A549 (cell line): ENCODE measurements around the gene CEACAM1.

Source experiments
- CEBPB ChIP-seq, 2 experiments: fragments of >200 bp in 1 of 2; sonication (Bioruptor Twin) in 1 of 2; formaldehyde crosslinking in 1 of 2; IDR thresholded peaks; 2 replicates each; pipeline ENCODE4 v1.6.1; 2012 to 2016
- CTCF ChIP-seq: fragments of >200 bp; sonication (Bioruptor Twin); formaldehyde crosslinking; IDR thresholded peaks from 3 replicates; pipeline ENCODE4 v1.5.1; 2016
- E2F6 ChIP-seq: IDR thresholded peaks from 2 replicates; pipeline ENCODE4 v1.6.1; 2012; ENCODE audit warnings: low read depth, borderline replicate concordance
- EP300 ChIP-seq, 2 experiments: fragments of >200 bp; sonication (Bioruptor Twin); formaldehyde crosslinking; IDR thresholded peaks; 2 replicates in 1 of 2; 3 replicates in 1 of 2; pipeline ENCODE4 v1.6.1; 2016 to 2017
- GATA3 ChIP-seq: IDR thresholded peaks from 2 replicates; pipeline ENCODE4 v1.6.1; 2012; ENCODE audit warnings: borderline replicate concordance
- HDAC2 ChIP-seq: fragments of 200-600 bp; sonication (generic); IDR thresholded peaks from 2 replicates; pipeline ENCODE4 v1.6.1; 2016
- HOXB13 ChIP-seq: fragments of 250-450 bp; sonication (Bioruptor Pico); IDR thresholded peaks from 2 replicates; pipeline ENCODE4 v1.5.0; 2020; ENCODE audit warnings: low read depth, mild to moderate bottlenecking, moderate library complexity
- MAX ChIP-seq: IDR thresholded peaks from 2 replicates; pipeline ENCODE4 v1.6.1; 2012
- MYC ChIP-seq: IDR thresholded peaks from 2 replicates; pipeline ENCODE4 v1.6.1; 2012; ENCODE audit warnings: mild to moderate bottlenecking, inconsistent platforms, low read length, improper control_type of control experiment, borderline replicate concordance
- NPAS2 ChIP-seq: fragments of 250-450 bp; sonication (Bioruptor Pico); IDR thresholded peaks from 2 replicates; pipeline ENCODE4 v1.8.0; 2022; ENCODE audit warnings: mild to moderate bottlenecking, moderate library complexity, borderline replicate concordance
- POLR2A ChIP-seq: IDR thresholded peaks from 2 replicates; pipeline ENCODE4 v1.6.1; 2012; ENCODE audit warnings: mild to moderate bottlenecking, low read length
- RAD21 ChIP-seq, 2 experiments: fragments of >200 bp in 1 of 2; sonication (Bioruptor Twin) in 1 of 2; formaldehyde crosslinking in 1 of 2; IDR thresholded peaks in 1 of 2; conservative IDR thresholded peaks in 1 of 2; 2 replicates in 1 of 2; 3 replicates in 1 of 2; pipeline ENCODE4 v1.6.1; 2012 to 2018; ENCODE audit warnings: inconsistent platforms in 1 of 2
- REST ChIP-seq: fragments of 200-600 bp; sonication (generic); IDR thresholded peaks from 2 replicates; pipeline ENCODE4 v1.6.1; 2016; ENCODE audit warnings: antibody characterized with exemption, mild to moderate bottlenecking, moderate library complexity
- SMC3 ChIP-seq: fragments of >200 bp; sonication (Bioruptor Twin); formaldehyde crosslinking; IDR thresholded peaks from 3 replicates; pipeline ENCODE4 v1.6.1; 2018; ENCODE audit warnings: inconsistent platforms

GRCh38 chr19:42540071-42540553, 11.8 kb upstream of the CEACAM1 start:
- TF ChIP-seq CTCF: no peak
- no peak for TF ChIP-seq POLR2A
- TF ChIP-seq MYC: no peak
- no peak for TF ChIP-seq REST
- no peak for TF ChIP-seq EP300 (IDR thresholded peaks at IDR 0.05)
- no peak for TF ChIP-seq NPAS2 (CRISPR knock-in tag)
- no peak for TF ChIP-seq MAX
- no peak for TF ChIP-seq GATA3
- no peak for TF ChIP-seq SMC3
- TF ChIP-seq RAD21 (conservative IDR thresholded peaks at IDR 0.05 in 1 of 2, IDR thresholded peaks at IDR 0.05 in 1 of 2): no peak
- TF ChIP-seq CEBPB (IDR thresholded peaks at IDR 0.05): no peak
- no peak for TF ChIP-seq E2F6
- TF ChIP-seq HOXB13 (CRISPR knock-in tag): no peak
- no peak for TF ChIP-seq HDAC2
